ENCODE data around the gene ATP6V0D1.
A peak's percentile ranks its signal among the peaks of the same experiment; 100 is the strongest.

Gene ATP6V0D1

GRCh38 chr16:67466581-67466980 lies 14.4 kb downstream of the ATP6V0D1 start:
- TF ChIP-seq, protein P1, sequence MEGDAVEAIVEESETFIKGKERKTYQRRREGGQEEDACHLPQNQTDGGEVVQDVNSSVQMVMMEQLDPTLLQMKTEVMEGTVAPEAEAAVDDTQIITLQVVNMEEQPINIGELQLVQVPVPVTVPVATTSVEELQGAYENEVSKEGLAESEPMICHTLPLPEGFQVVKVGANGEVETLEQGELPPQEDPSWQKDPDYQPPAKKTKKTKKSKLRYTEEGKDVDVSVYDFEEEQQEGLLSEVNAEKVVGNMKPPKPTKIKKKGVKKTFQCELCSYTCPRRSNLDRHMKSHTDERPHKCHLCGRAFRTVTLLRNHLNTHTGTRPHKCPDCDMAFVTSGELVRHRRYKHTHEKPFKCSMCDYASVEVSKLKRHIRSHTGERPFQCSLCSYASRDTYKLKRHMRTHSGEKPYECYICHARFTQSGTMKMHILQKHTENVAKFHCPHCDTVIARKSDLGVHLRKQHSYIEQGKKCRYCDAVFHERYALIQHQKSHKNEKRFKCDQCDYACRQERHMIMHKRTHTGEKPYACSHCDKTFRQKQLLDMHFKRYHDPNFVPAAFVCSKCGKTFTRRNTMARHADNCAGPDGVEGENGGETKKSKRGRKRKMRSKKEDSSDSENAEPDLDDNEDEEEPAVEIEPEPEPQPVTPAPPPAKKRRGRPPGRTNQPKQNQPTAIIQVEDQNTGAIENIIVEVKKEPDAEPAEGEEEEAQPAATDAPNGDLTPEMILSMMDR (IDR thresholded peaks at IDR 0.05; ENCODE audit: unreplicated experiment in 3 of 3), result no peak
- Mint-ChIP-seq H3K36me3 (ENCODE audit: low read depth) (no peaks in the 10 kb centered on the region), H3K4me3 (no peak overlapping the region), H3K4me1 (peaks cover 19% of the 10 kb centered on the region), H3K27me3 (ENCODE audit: low read depth) (peaks cover 3% of the 10 kb centered on the region), H3K9me3 (no peaks in the 10 kb centered on the region), H3K27ac (no peak overlapping the region)

DNA sequence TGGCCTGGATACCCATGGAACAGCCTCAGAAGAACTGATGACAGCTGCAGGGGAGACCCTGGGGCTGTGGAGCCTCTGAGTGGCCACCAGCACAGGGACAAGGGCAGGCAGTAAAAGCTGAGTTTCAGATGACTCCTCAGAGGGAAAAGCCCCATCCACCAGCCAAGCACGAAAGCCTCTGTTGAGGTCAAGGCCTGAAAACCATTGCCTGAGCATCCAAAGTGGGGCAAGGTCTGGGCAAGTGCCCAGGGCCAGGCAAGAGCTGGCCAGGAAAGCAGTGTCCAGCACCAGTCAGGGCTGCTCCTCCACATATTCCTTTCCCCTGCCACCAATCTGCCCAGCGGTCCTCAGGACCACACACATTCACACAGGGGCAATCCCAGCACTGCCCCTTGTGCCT lies 16.4 kb downstream of the ATP6V0D1 start:
- TF ChIP-seq, protein P1 (IDR thresholded peaks at IDR 0.05; ENCODE audit: unreplicated experiment in 3 of 3), result no peak
- Mint-ChIP-seq H3K9me3 (no peaks in the 10 kb centered on the region), H3K36me3 (ENCODE audit: low read depth) (no peaks in the 10 kb centered on the region), H3K27ac (no peak overlapping the region), H3K4me1 (peaks cover 22% of the 10 kb centered on the region), H3K4me3 (no peak overlapping the region), H3K27me3 (ENCODE audit: low read depth) (peaks cover 7% of the 10 kb centered on the region)

DNA sequence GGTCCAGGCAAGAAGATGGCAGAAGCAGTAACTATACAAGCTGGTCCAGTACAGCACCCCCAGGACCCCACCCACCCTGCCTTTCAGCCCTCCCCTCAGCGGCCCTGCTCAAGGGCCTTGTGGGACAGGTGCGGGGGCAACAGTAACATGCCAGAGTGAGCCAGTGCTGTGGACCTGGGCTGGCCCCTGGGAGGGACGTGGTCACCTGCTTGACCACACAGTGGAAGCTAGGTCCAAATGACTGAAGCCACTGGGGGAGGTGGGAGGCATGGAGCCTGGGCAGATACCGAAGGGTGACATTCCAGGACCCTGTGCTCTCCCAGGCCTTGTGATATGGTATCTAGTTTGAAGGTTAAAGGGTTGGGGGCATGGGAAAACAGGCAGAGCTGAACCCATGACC lies 17.3 kb downstream of the ATP6V0D1 start:
- H3K9me3 Mint-ChIP-seq, result no peaks in the 10 kb centered on the region
- TF ChIP-seq, protein P1 (IDR thresholded peaks at IDR 0.05; ENCODE audit: unreplicated experiment in 3 of 3), result no peak

DNA sequence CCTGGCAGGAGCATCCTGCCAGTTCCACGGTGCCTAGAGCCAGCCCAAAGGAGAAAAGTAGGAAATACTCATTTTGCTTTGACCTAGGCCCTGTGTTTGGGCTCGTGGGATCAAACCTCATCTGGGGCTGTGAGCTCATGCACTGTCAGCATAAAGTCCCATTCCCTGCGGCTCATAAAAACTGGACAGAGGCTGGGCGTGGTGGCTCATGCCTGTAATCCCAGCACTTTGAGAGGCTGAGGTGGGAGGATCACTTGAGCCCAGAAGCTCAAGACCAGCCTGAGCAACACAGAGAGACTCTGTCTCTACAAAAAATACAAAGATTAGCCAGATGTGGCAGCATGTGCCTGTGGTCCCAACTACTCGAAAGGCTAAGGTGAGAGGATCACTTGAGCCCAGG lies 17.9 kb downstream of the ATP6V0D1 start:
- Mint-ChIP-seq H3K4me1 (peaks cover 30% of the 10 kb centered on the region), H3K4me3 (no peak overlapping the region), H3K9me3 (no peaks in the 10 kb centered on the region), H3K27me3 (ENCODE audit: low read depth) (peaks cover 4% of the 10 kb centered on the region), H3K36me3 (ENCODE audit: low read depth) (no peaks in the 10 kb centered on the region), H3K27ac (peak overlapping the region in 2 of 3 experiments; percentile 17 to 68)
- TF ChIP-seq, protein P1 (IDR thresholded peaks at IDR 0.05; ENCODE audit: unreplicated experiment in 3 of 3), result no peak

More for the DNA sequence above, 17.3 kb downstream of the ATP6V0D1 start:
- H3K27me3 Mint-ChIP-seq (ENCODE audit: low read depth), result peaks cover 7% of the 10 kb centered on the region
- H3K27ac Mint-ChIP-seq, result no peak overlapping the region
- H3K36me3 Mint-ChIP-seq (ENCODE audit: low read depth), result no peaks in the 10 kb centered on the region
- H3K4me1 Mint-ChIP-seq, result peaks cover 26% of the 10 kb centered on the region
- no peak overlapping the region for H3K4me3 Mint-ChIP-seq

DNA sequence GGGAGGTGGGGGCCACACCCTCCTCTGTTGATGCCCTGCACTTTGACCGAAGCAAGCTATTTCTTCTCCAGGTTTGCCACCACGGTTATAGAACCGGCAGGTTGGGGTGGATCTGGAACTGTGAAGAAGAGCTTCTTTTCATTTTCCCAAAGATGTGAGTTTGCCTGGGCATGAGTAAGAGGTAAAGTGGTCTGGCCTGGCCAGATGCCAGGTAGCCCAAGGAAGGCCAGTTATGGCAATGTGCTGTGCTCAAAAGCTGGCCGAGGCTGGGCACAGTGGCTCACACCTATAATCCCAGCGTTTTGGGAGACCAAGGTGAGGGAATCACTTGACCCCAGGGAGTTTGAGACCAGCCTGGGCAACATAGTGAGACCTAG lies 18.7 kb downstream of the ATP6V0D1 start:
- H3K4me1 Mint-ChIP-seq, result peaks cover 36% of the 10 kb centered on the region

More for the DNA sequence above, 18.7 kb downstream of the ATP6V0D1 start:
- peaks cover 4% of the 10 kb centered on the region for H3K27me3 Mint-ChIP-seq (ENCODE audit: low read depth)
- TF ChIP-seq, protein P1 (IDR thresholded peaks at IDR 0.05; ENCODE audit: unreplicated experiment in 3 of 3), result no peak
- H3K27ac Mint-ChIP-seq, result no peak overlapping the region
- H3K4me3 Mint-ChIP-seq, result no peak overlapping the region
- H3K9me3 Mint-ChIP-seq, result no peaks in the 10 kb centered on the region
- H3K36me3 Mint-ChIP-seq (ENCODE audit: low read depth), result no peaks in the 10 kb centered on the region
